Neural cell (in vitro differentiated cells): ENCODE results near the gene LRRC46. TPM values are rescaled to one million over a fixed set of nuclear protein-coding genes. Genes with fewer than 3 reads are reported as not detected.

Experiments
- H2AFZ ChIP-seq: fragments of 200-600, 300-800 bp; sonication (generic), shearing (Covaris generic); 2 replicates; pipeline ENCODE4 v1.6.0; 2014; ENCODE audit warnings: low read depth, mild to moderate bottlenecking, antibody characterized with exemption, low read length, moderate library complexity
- H3F3A ChIP-seq: fragments of 200-600 bp; shearing (Covaris generic); 2 replicates; pipeline ENCODE4 v1.6.1; 2016; ENCODE audit warnings: mild to moderate bottlenecking, moderate library complexity, mixed read lengths, antibody characterized with exemption, low read length; ENCODE audit not compliant: insufficient read depth, poor library complexity, severe bottlenecking
- H3K27ac ChIP-seq: fragments of 200-600, 300-800 bp; sonication (generic), shearing (Covaris generic); 2 replicates; pipeline ENCODE4 v1.5.1; 2014; ENCODE audit warnings: mild to moderate bottlenecking, low read length, moderate library complexity
- H3K27me3 ChIP-seq: fragments of 300-800, 200-600 bp; sonication (generic), shearing (Covaris generic); 2 replicates; pipeline ENCODE4 v1.6.0; 2014; ENCODE audit warnings: mild to moderate bottlenecking, low read depth, low read length, moderate library complexity; ENCODE audit not compliant: insufficient read depth
- H3K36me3 ChIP-seq: fragments of 300-800, 200-600 bp; sonication (generic), shearing (Covaris generic); 2 replicates; pipeline ENCODE4 v1.5.1; 2014; ENCODE audit warnings: mild to moderate bottlenecking, antibody characterized with exemption, low read length, moderate library complexity; ENCODE audit not compliant: insufficient read depth
- H3K4me2 ChIP-seq: fragments of 300-800, 200-600 bp; sonication (generic), shearing (Covaris generic); 2 replicates; pipeline ENCODE4 v1.6.0; 2014; ENCODE audit warnings: mild to moderate bottlenecking, low read length
- H3K4me3 ChIP-seq: fragments of 300-800, 200-600 bp; sonication (generic), shearing (Covaris generic); 2 replicates; pipeline ENCODE4 v1.5.1; 2014; ENCODE audit warnings: mild to moderate bottlenecking, low read length, moderate library complexity
- H3K79me2 ChIP-seq: fragments of 200-600 bp; shearing (Covaris generic); replicated peaks from 2 replicates; pipeline ENCODE4 v1.6.0; 2014; ENCODE audit warnings: mild to moderate bottlenecking, low read length, moderate library complexity; ENCODE audit not compliant: insufficient read depth
- H3K9ac ChIP-seq: fragments of 300-800, 200-600 bp; sonication (generic), shearing (Covaris generic); 2 replicates; pipeline ENCODE4 v1.6.1; 2016; ENCODE audit warnings: mild to moderate bottlenecking, low read length, mixed read lengths
- H3K9me2 ChIP-seq: fragments of 200-600 bp; shearing (Covaris generic); 2 replicates; pipeline ENCODE4 v1.6.1; 2016; ENCODE audit warnings: mild to moderate bottlenecking, low read length, mixed read lengths; ENCODE audit not compliant: insufficient read depth
- H3K9me3 ChIP-seq: fragments of 200-600, 300-800 bp; sonication (generic), shearing (Covaris generic); 2 replicates; pipeline ENCODE4 v1.6.1; 2016; ENCODE audit warnings: mild to moderate bottlenecking, mixed run types, low read length, moderate library complexity, mixed read lengths
- H4K20me1 ChIP-seq: fragments of 200-600 bp; shearing (Covaris generic); 2 replicates; pipeline ENCODE4 v1.6.1; 2016; ENCODE audit warnings: mild to moderate bottlenecking, mixed run types; ENCODE audit not compliant: insufficient read depth
- EP300 ChIP-seq: fragments of 450-650 bp; conservative IDR thresholded peaks from 2 replicates; pipeline ENCODE4 v1.6.1; 2014; ENCODE audit warnings: antibody characterized with exemption, mild to moderate bottlenecking, moderate library complexity; ENCODE audit not compliant: poor library complexity, severe bottlenecking
- EZH2 ChIP-seq: fragments of 200-600, 300-800 bp; shearing (Covaris generic), sonication (generic); IDR thresholded peaks from 2 replicates; pipeline ENCODE4 v1.6.1; 2014; ENCODE audit warnings: antibody characterized with exemption, low read length, borderline replicate concordance, mild to moderate bottlenecking; ENCODE audit not compliant: insufficient read depth, poor library complexity, severe bottlenecking
- MXI1 ChIP-seq: fragments of 450-650 bp; conservative IDR thresholded peaks from 2 replicates; pipeline ENCODE4 v1.6.1; 2014; ENCODE audit warnings: antibody characterized with exemption, mild to moderate bottlenecking; ENCODE audit not compliant: poor library complexity, severe bottlenecking
- POLR2AphosphoS5 ChIP-seq: IDR thresholded peaks from 2 replicates; pipeline ENCODE4 v1.6.1; 2012
- RAD21 ChIP-seq: fragments of 450-650 bp; conservative IDR thresholded peaks from 2 replicates; pipeline ENCODE4 v1.6.1; 2014; ENCODE audit warnings: antibody characterized with exemption, mild to moderate bottlenecking, moderate library complexity
- SMC3 ChIP-seq: fragments of 450-650 bp; conservative IDR thresholded peaks from 2 replicates; pipeline ENCODE4 v1.6.1; 2014; ENCODE audit warnings: antibody characterized with exemption, mild to moderate bottlenecking, moderate library complexity; ENCODE audit not compliant: poor library complexity
- TAF1 ChIP-seq: IDR thresholded peaks from 2 replicates; pipeline ENCODE4 v1.6.1; 2012; ENCODE audit warnings: low read depth
- polyA plus RNA-seq: library from polyadenylated mRNA; depleted of rRNA; stranded (reverse); fragments of >200 nt; gene quantifications from 2 replicates; pipeline ENCODE4 v1.2.3, GENCODE V29; 2014
- TF ChIP-seq, protein P1 (sequence below): IDR thresholded peaks from 2 replicates; pipeline ENCODE4 v1.6.1; 2012; ENCODE audit warnings: borderline replicate concordance
- TF ChIP-seq, protein P2 (sequence below): fragments of 450-650 bp; IDR thresholded peaks from 2 replicates; pipeline ENCODE4 v1.5.1; 2014; ENCODE audit warnings: antibody characterized with exemption, mild to moderate bottlenecking, moderate library complexity; ENCODE audit not compliant: poor library complexity, severe bottlenecking

The LRRC46 gene
- polyA plus RNA-seq, 1 donor from 2014 or later, result 0.12 TPM

DNA sequence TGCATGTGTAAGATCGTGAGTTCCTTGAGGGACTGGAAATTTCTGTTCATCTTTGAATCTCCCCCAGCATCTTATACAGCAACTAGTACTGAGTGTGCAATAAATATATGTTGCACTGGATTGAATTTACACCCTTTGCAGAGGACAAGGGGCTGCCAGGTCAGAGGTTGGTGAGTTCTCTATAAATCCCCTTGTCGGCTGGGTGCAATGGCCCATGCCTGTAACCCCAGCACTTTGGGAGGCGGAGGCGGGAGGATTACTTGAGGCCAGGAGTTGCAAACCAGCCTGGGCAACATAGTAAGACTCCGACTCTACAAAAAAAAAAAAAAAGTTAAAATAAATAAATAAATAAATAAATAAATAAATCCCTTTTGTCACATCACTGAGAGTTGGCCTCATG, 28.9 kb downstream of the LRRC46 start:
- Histone ChIP-seq H3K27ac (no peak overlapping the region), H3K79me2 (no peaks in the 10 kb centered on the region), H3K9ac (no peak overlapping the region), H3K9me2 (no peaks in the 10 kb centered on the region), H3K9me3 (no peaks in the 10 kb centered on the region), H3K27me3 (peaks cover 17% of the 10 kb centered on the region), H3K36me3 (no peaks in the 10 kb centered on the region), H3K4me2 (no peak overlapping the region), H3K4me3 (no peak overlapping the region), H4K20me1 (no peaks in the 10 kb centered on the region), H3F3A (no peaks in the 10 kb centered on the region), H2AFZ (no peak overlapping the region)
- TF ChIP-seq POLR2AphosphoS5 (no peak), SMC3 (no peak), EP300 (no peak), TAF1 (no peak), EZH2 (no peak), MXI1 (no peak), RAD21 (no peak)
- TF ChIP-seq, protein P1, sequence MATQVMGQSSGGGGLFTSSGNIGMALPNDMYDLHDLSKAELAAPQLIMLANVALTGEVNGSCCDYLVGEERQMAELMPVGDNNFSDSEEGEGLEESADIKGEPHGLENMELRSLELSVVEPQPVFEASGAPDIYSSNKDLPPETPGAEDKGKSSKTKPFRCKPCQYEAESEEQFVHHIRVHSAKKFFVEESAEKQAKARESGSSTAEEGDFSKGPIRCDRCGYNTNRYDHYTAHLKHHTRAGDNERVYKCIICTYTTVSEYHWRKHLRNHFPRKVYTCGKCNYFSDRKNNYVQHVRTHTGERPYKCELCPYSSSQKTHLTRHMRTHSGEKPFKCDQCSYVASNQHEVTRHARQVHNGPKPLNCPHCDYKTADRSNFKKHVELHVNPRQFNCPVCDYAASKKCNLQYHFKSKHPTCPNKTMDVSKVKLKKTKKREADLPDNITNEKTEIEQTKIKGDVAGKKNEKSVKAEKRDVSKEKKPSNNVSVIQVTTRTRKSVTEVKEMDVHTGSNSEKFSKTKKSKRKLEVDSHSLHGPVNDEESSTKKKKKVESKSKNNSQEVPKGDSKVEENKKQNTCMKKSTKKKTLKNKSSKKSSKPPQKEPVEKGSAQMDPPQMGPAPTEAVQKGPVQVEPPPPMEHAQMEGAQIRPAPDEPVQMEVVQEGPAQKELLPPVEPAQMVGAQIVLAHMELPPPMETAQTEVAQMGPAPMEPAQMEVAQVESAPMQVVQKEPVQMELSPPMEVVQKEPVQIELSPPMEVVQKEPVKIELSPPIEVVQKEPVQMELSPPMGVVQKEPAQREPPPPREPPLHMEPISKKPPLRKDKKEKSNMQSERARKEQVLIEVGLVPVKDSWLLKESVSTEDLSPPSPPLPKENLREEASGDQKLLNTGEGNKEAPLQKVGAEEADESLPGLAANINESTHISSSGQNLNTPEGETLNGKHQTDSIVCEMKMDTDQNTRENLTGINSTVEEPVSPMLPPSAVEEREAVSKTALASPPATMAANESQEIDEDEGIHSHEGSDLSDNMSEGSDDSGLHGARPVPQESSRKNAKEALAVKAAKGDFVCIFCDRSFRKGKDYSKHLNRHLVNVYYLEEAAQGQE, result no peak
- TF ChIP-seq, protein P2, sequence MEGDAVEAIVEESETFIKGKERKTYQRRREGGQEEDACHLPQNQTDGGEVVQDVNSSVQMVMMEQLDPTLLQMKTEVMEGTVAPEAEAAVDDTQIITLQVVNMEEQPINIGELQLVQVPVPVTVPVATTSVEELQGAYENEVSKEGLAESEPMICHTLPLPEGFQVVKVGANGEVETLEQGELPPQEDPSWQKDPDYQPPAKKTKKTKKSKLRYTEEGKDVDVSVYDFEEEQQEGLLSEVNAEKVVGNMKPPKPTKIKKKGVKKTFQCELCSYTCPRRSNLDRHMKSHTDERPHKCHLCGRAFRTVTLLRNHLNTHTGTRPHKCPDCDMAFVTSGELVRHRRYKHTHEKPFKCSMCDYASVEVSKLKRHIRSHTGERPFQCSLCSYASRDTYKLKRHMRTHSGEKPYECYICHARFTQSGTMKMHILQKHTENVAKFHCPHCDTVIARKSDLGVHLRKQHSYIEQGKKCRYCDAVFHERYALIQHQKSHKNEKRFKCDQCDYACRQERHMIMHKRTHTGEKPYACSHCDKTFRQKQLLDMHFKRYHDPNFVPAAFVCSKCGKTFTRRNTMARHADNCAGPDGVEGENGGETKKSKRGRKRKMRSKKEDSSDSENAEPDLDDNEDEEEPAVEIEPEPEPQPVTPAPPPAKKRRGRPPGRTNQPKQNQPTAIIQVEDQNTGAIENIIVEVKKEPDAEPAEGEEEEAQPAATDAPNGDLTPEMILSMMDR, result no peak

DNA sequence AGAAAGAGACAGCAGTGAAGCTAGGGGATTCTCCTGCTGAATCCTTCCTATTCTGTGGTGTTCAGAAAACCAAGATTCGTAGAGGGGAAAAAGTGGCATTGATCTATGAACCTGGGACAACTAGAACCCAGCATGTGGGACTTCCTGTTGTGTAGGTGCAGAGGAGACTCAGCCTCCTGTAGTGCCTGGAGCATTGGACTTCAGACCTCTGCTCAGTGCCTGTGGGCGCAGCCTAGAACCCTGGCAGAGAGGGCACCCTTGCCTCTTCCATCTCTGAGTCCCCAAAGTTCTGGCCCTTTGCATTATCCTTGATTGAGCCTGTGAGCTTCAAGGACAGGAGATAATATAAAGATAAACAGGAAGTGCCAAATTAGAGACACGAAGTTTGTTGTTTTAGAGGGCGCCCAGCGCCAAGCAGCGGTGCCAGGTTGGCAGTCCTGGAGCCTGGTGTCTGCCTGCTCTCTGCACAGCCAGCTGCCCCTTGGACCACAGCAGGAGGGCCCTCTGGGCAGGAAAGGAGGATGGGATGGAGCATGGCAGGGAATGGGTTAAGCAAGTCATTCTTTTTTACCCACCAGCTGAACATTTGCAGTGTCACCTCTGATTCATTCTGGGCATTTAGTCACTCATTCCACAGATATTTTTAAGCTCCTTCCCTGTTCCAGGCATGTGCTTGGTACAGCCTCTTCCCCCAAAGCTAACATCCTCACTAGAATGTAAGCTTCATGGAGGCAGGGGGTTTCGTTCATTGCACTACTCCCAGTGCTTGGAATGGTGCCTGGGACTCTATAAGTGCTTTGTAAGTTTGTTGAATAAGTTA, 31.4 kb downstream of the LRRC46 start:
- Histone ChIP-seq H4K20me1 (no peaks in the 10 kb centered on the region), H2AFZ (no peak overlapping the region), H3K36me3 (no peaks in the 10 kb centered on the region), H3K27me3 (peaks cover 4% of the 10 kb centered on the region), H3K79me2 (no peaks in the 10 kb centered on the region), H3K4me3 (no peak overlapping the region), H3K9me3 (no peaks in the 10 kb centered on the region), H3F3A (no peaks in the 10 kb centered on the region), H3K9ac (no peak overlapping the region), H3K9me2 (no peaks in the 10 kb centered on the region), H3K27ac (no peak overlapping the region), H3K4me2 (no peak overlapping the region)
- TF ChIP-seq RAD21, result no peak
- no peak for TF ChIP-seq TAF1
- TF ChIP-seq SMC3, result no peak
- no peak for TF ChIP-seq EZH2
- TF ChIP-seq, protein P2, result no peak
- TF ChIP-seq, protein P1, result no peak
- no peak for TF ChIP-seq EP300
- TF ChIP-seq POLR2AphosphoS5, result no peak
- no peak for TF ChIP-seq MXI1
